NCI-H2029 treated with DMSO at 0.1 percent for 48 hours (cell line): ENCODE measurements around the gene C1orf174.

Source experiments
- DNase-seq: peaks from one replicate; lab custom pipeline; 2025; lab: John Stamatoyannopoulos, UW

Gene C1orf174

DNA sequence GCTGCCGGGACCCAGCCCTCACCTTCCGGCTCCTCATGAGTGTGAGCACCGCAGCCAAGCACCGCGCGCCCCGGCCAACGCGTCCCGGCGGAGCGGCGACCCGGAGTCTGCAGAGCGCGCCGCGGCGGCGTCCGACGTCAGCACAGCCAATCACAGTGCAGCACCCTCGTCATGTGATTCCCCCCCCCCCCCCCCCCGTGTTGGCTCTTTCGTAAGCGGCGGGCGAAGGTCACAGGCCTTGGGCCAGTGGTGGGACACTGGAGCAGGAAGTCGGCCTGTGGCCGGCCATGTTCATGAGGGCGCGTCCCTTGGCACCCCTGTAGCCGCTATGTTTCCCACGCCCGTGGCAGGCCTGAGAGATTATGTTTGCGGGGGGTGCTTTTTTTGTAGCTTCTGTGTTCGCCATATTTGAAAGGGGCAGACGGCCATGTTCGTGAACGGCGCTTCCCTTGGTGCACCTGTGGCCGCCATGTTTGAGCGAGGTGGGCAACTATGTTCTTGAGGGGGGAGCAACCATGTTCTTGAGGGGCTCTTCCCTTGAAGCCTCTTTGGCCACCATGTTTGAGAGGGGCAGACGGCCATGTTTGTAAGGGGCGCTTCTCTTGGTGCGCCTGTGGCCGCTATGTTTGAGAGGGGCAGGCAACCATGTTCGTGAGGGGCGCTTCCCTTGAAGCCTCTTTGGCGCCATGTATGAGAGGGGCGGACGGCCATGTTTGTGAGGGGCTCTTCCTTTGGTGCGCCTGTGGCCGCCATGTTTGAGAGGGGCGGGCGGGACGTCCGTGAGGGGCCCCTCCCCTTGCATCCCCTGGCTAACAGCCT, at the start of gene C1orf174:
C1orf174 (minus strand) TSS at position 123 of the 819 bp plus-strand sequence; CDS start at position 37, 86 bp downstream.
- DNase-seq = no peak

DNA sequence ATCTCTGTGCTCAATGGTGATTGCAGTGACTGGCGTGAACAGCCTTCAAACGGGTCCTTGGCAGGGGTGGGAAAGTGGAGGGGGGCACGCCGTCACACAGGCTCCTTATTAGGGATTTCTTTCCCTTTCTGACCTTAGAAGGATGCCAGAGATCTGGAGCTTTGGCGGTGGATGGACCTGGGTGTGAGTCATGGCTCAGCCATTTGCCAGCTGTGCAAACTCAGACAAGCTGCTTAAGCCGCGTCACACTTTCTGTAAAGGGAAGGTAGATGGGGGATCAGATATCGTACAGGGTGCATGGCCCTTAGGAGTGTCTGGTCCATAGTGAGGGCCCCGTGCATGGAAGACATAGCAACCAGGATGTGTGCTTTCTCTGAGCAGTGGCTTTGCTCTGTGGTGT, 48.3 kb upstream of the C1orf174 start:
- no peak for DNase-seq

DNA sequence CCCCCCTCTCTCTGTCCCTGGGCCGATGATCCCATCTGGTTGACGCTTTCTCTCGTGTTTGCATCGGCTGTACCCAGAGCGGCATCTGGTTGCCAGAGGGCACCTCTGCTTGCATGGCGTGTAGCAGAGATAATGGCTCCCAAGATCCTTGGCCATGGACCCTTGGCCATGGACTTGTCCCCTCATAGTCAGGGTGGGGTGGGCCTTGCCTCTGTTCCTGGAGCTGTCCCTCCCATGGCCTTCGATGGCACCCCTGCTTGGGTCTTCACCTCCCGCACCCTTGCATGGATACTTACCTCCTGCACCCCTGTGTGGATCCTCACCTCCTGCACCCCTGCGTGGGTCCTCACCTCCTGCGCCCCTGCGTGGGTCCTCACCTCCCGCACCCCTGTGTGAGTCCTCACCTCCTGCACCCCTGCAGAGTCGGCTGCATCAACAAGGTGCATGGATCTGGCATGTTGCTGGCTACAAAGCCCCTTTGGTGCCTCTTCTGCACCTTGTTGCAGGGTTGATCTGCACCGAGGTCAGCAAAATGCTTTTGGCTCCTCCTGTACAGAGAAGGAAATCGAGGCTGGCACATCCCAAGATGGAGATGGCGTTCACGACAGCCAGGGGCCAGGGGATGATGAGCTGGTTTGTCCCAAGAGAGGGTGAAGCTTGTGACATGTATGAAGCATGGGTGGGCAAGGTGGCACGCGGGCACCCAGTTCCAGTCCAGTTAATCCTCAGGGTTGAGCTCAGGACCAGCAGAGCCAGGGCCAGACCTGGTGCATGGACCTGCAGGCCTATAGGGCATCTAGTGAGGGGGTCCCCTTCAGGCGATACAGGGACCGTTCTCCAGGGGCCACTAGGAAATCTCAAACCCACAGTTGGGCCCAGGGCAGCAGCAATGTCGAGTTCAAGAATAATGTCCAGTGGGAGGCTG, 46.1 kb upstream of the C1orf174 start:
- DNase-seq = no peak

DNA sequence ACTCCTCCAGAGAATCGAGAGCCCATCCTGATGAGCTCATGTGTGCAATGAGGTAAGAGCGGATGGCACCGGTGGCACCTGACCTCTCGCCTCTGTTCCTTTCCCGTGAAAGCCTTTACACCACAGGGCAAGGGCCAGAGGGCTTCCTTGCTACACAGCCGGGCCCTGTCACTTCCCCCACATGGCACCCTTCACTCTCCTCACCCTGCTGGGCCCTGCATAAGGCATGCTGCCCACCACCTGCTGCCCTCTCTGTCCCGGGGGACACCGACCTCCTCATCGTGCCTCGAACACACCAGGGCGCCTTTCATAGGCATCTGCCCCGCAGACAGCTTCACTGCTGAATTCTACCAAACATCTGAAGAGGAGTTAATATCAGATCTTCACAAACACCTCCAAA, 45.1 kb upstream of the C1orf174 start:
- no peak for DNase-seq

DNA sequence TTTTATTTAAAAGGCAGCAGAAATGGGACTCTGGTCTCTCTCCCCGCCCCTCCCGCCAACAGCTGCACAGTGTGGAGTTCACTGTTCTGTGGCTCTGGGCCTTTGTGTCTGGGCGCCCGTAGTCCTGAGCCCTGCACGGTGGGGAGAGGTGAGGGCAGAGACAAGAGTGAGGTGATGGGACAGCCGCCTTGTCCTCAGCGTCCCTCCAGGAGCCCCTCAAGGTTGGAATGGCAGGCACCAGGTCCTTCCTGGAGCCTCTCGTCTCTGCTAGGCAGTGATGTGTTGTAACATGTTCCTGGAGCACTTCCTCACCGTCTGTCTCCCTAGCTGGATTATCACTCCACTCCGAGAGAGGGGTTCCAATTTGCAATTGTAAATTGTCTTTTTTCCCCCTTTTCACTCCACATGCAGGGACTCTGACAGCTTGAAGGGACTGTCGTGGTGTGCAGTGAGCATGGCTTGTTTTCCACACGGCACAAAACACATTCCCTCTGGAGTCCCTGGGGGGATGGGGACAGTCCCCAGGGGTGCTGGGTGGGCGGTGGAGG, 44.6 kb upstream of the C1orf174 start:
- no peak for DNase-seq

DNA sequence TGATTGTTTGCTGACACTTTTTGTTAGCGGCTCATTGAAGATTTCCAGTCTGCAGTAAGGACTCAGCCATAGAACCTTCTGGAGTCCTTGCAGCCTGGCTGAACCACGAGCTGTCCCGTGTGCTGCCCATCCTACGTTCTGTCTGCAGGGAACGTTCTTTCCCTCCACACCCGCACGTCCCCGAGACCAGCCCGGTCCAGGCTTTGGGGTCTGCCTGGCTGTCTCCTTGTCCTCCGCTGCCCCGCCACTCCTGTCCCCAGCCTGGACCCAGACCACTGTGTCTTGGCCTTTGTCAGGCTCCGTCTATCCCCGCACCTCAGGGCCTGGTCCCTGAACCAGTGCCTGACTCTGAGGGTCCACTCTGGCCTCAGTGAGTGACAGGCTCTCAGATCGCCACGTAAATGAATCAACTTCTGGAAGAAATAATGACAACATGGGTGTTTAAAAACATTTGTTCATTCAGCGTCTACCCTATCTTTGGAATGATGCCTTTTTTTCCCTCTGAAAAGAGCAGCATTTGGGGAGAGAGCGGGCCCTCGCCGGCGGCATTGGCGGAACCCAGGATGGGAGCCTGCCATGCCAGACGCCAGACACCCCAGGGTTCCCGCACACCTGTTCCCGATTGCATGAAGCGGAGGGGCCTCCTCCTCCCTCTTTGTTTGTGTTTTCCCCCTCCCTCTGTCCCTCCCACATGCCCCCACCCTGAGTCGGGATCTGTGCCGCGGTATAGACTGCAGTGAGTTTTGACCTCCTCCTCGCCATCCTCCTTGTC, 43.9 kb upstream of the C1orf174 start:
- no peak for DNase-seq

DNA sequence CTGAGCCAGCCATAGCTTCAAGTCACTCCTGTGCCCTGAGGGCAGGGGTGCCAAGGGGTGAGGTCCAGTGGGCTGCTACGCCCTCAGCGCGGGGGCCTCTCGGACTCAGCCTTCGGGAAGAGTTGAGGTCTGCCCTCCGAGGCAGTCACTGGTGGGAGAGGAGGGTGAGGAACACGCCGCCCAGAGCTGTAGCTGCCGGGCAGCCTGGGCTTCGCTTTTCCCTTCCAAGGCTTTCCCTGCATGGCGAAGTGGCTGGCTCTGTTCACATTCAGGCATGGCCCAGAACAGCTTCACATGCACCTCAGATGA, 43.0 kb upstream of the C1orf174 start:
- DNase-seq = no peak

DNA sequence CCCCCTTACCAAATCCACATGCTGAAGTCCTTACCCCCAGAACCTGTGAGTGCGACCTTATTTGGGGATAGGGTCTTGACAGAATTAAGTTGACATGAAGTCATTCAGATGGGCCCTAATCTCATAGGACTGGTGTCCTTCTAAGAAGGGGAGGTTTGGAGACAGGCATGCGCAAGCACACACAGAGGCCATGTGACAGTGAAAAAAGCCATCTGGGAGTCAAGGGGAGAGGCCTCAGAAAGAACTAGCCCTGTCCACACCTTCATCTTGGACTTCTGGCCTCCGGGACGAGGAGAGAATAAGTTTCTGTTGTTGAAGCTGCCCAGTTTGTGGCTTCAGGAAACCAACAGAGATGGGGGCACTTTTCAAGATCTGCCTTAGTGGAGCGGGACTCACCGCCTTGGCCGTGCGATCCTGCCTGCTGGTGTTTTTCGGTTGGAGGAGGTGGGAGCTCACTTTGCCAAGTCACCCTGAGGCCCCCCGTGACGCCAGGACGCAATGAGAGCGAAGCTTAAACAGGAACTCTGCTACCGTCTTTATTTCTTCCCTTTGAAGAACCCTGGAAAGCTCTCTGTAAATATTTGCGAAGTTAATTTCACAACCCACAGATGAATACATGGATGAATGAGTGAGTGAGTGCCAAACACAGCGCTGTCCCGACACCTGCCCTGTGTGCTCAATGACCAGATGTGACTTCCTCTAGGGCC, 42.5 kb upstream of the C1orf174 start:
- DNase-seq = no peak

DNA sequence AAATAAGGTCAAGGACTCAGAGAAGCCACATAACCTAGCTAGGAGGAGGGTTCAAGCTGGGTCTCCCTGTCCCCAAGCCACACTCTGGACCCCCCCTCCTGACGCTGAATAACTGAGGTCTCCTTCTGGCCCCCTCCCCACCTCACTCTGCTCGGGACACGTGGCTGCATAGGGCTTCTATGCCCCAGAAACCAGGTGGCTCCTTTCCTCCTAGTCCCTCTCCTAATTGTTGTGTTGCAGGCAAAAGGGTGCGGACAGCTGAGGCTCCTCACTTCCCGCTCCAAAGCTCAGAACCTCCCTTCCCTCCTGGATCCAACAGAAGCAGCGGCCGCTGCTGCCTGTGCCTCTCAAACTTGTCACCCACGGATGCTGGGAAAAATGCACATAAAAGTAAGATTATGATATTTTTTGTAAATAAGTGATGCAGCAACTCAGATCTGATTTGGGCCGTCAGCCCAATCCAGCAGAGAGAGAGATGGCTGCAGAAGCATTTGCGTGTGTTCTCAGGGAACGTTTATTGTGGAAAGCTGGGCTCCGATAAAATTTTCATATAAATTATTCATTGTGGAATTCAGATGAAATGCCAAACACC, 40.8 kb upstream of the C1orf174 start:
- no peak for DNase-seq

DNA sequence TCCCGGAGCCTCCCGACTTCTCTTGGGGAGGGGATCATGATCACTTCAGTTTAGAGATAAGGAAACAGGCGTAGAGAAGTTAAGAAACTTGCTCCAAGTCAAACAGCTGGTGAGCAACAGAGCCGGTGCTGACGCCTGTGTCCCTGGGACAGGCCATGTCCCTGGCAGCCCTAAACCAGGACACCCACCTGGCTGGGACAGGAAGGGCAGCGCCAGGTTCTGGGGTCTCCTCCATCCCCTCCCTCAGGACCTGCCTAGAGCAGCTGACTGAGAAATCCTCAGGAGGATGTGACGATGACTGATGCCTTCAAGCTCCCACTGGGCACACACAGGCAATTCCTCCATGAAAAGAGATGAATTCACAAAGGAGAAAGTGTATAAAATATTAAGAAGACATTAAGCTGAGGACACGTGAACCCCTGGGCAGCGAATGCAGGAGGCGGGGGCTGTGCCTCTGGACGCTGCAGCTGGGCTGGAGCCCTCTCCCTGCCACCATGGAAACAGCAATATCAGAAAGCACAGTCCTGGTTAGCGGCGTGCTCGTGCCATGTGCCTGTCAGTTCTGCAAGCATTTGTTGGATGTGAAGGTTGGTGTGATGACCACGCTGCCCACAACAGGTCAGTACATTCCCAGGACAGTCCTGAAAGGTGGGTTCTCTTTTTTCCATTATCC, 40.1 kb upstream of the C1orf174 start:
- no peak for DNase-seq

DNA sequence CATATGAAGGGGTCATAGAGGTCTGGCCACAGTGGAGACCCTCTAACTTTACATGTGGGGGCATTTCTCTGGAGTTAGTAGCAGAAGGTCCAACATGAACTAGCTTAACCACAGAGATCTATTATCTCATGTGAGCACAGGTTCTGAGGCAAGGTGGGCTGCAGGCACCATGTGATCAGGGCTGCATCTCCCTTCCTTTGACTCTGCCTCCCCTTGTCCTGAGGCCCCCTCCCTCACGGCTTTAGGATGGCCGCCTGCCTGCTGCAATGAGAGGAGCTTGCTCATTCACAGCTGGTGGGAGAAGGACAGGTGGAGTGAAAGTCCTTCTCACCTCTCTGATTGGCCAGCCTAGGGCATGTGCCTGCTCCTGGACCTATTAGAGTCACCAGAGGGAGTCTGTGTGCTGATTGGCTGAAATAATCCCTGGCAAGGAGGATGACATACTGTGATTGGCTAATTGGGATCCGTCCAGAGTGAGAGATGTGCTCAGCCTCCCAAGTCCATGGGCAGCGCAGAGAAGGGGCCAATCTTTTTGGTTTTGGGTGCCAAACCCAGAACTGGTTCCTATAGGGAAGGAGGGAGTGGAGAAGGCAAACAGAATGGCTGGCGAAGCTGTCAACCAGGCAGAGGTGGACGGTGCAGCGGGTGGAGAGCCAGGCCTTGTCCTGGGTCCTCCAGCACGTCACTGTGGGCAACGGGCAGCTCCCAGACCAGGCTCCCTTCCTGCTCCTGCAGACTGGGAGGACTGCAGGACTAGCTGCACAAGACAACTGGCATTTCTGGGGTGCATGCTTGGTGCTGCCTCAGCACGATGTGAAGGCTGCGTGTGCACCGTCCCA, 39.4 kb upstream of the C1orf174 start:
- no peak for DNase-seq

DNA sequence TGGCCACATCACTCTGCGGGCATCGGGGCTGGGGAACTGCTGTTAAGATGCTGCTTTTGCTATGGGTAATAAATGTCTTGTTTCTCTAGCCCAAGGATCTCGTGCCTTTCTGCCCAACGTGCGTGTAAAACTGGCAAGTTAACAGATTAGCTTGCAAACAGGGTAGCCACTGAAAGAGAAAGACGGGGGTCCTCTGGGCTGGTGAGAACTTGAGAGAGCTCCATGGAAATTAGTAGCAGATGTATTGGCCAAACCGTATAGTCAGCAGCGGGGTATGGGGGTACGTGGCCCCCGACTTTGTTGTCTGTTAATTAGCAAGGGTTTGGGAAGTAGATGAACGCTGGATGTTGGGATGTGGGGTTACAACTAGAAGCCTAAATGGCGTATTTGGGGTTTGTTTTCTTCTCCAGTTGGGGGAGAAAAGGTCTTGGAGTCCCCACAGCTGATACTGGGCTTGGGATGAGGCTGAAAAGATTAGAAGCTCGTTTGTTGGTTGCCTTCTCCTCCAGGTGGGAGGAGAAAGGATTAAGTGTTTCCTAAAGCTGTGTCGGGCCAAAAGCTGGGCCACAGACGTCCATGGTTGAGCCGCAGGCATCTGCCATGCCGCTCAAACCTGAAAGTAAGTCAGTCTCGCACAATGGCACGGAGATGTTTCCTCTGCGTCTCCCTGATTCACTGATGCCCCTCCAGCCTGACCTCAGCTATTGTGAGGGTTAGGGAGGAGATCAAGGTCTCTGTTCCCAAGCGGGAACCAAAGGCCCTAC, 32.3 kb upstream of the C1orf174 start:
- DNase-seq = no peak

DNA sequence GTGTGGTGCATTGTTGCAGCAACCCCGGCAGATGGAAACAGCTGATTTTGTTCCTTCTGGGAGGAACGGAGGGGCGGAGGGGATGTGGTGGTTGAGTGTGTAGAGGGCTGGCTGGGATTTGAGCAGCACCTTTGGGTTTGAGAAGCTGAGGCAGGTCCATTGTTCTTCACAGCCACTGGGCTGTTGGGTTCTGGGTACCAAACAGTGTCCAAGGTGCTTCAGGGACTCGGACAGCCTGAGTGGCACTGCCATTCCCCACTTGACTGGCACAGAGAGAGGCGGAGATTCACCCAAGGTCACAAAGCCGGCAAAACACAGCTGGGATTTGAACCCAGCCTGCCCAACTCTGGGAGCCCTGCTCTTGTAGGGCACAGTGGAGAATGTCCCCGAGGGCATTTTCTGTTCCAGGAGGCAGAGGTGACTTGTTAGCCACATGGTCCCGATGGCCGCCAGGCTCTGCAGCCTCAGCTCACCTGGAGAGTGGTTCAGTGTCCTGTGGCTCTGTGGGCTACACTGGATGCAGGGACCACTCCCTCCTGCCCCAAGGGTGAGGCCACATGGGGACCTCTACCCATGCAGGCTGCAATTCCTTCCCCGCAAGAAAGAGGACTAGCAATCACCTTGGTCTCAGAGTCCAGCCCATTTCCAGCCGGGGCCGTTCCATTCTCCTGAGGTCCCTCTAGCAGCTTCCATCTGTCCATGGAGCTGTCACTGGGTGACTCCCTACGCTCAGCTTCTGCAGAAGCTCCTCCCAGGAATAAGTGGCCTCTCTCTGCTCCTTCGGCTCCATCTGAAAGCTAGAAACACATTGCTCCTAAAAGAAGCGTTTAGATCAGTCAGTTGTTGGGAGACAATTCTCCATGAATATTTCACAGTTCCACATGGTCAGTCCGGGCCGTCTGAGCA, 31.2 kb upstream of the C1orf174 start:
- DNase-seq = no peak

DNA sequence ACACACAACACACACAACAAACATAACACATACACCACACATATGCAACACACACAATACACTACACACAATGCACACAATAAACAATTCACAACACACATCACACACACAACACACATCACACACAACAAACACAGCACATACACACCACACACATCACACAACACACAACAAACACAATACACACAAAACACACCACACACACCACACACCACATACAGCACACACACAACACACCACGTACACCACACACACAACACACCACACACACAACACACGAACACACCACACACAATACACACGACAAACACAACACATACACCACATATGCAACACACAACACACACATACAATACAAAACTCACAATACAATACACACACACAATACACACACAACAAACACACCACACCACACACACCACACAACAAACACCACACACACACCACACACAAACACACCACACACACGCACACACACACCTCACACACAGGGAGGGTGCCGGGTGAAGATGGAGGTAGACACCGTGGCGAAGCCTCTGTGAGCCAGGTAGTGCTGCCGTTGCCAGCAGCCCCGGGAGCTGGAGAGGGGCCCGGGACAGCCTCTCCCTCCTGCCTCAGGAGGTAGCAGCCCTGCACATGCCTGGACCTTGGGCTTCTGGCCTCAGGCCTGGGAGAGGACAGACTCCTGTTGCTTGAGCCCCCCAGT, 30.4 kb upstream of the C1orf174 start:
- no peak for DNase-seq

DNA sequence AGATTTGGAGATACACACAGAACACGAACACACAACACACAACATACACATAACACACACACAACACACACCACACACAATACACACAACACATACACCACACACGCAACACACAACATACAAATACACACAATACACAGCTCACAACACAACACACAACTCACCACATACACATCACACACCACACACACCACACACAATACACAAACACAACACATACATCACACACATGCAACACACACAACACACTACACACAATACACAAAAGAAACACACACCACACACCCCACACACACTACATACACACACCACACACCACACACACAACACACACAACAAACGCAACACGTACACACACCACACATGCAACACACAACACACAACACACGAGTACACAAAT, 29.1 kb upstream of the C1orf174 start:
- no peak for DNase-seq

DNA sequence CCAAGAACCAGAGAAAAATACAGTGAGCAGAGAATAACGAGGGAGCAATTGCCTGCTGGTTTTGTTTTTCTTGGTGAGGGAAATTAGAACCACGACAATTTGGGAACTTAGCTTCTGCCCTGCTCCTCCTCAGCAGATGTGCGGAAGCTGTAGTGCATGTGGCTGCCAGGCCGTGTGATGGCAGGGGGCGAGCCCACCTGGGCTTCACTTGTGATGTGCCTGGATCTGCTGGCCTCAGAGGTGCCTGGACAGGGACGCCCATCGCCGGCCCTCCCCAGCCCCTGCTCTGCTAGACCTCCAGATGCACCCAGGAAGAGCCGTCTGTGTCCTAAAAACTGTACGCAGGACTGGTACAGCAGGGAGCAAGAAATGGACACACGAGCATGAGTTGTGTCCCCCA, 28.5 kb upstream of the C1orf174 start:
- no peak for DNase-seq

DNA sequence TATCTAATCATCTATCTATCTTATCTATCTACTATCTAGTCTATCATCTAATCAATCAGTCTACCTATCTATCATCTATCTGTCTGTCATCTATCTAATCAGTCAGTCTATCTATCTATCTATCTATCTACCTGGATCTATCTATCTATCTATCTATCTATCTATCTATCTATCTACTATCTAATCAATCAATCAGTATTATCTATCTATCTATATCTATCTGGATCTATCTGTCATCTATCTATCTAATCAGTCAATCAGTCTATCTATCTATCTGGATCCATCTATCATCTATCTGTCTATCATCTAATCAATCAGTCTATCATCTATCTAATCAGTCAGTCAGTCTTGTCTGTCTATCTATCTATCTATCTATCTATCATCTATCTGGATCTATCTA, 26.9 kb upstream of the C1orf174 start:
- DNase-seq = no peak
